Activated CD8-positive, alpha-beta memory T cell treated with anti-CD3 and anti-CD28 coated beads for 24 hours (primary cell): ENCODE measurements around the gene CEP120.
"Not testable (repeated sequence)": the region's sequence is repeated elsewhere in the genome, so short reads cannot be mapped to it uniquely, and the experiment has no call there.

Experiments
- DNase-seq: peaks from one replicate; pipeline ENCODE4 v3.0.0-alpha.2; 2020

The CEP120 gene

DNA sequence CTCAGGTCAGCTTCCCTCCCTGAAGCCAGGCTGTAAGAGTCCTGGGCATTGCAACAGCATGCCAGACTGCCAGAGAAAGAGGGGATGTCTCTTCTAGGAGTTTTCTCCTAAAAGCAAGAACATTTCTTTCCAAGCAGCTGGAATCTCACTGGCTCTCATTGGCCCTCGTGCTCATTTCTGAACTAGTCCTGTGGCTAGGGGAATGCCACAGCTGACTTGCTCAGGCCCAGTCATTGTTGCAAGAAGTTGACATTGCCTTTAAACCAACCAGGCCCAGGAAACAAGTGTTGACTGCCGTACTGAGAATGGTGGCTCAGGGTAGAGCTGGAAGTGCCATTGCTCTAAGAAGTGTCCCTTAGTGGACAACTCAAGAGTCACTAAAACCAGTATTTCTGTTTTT, 15.0 kb upstream of the CEP120 start:
- DNase-seq = no peak

DNA sequence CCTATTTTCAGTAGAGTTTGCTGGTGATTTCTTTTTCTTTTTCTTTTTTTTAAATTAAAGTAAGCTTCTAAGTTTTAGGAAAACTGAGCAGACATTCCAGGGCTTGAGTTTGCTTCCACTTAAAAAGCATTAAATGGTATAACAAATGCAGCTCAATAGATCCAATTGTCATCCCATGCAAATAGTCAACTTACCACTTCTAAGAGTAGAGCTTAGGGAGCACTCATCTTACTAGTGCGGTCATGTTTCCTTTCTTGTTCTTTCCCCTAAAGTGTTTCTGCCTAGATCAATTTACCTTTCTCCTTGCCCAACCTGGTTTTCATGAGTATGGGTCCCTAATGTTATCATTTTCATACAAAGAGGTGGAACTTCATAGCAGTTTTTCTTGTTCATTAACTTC, 13.0 kb upstream of the CEP120 start:
- no peak for DNase-seq

- DNase-seq = no peak
These were observed 11.6 kb upstream of the CEP120 start for GRCh38 chr5:123434796-123435195.

GRCh38 chr5:123433596-123433995, 10.4 kb upstream of the CEP120 start:
- no peak for DNase-seq

- not testable (repeated sequence) for DNase-seq
These were observed 7.2 kb upstream of the CEP120 start for GRCh38 chr5:123430441-123430840.

DNA sequence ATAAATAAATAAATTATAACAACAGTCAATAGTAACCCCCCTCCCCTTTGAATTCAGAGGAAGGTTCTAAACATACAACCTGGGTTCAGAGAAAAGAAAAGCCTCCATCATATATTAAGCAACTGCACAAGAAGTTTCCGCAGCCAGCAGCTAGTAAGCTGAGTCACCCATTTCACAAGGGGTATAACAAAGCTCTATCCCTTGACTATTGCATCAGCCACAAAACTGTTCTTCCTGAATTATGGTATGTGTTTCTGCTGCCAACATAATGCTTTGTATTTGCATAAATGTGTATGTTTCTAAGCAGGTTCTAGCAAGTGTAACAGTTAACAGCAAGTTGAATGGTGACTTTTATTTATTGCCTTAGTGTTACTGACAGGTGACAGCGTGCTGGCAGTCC, 6.8 kb upstream of the CEP120 start:
- DNase-seq = no peak

- DNase-seq = no peak
These were observed 6.2 kb upstream of the CEP120 start for GRCh38 chr5:123429221-123429954.

GRCh38 chr5:123428521-123429220, 5.5 kb upstream of the CEP120 start:
- no peak for DNase-seq

DNA sequence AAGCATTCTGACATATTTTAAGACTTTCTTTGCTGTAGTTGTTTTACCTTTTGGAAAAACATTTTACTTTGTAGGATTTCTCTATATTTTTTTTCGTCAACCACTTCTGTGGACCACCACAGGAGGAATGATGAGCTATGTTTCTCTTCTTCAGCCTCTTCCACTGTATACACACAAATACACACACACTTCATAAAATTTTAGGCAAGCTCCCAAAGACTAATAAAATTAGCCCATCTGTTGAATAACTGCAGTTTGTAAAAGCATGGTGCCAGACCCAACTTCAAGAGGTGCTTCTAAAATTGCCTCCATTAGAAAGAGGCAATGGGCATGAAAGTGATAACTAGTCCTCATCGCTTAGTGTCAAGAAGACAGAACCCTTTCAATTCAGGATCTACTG, 4.1 kb upstream of the CEP120 start:
- DNase-seq = no peak

DNA sequence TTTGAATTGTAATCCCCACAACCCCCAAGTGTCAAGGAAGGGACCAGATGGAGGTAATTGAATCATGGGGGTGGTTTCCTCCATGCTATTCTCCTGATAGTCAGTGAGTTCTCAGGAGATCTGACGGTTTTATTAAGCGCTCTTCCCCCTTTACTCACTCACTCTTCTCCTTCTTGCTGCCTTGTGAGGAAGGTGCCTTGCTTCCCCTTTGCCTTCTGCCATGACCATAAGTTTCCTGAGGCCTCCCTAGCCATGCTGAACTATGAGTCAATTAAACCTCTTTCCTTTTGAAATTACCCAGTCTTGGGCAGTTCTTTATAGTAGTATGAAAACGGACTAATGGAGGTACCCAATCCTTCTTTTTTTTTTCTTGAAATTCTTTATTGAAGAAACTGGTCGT, 2.2 kb upstream of the CEP120 start:
- DNase-seq = no peak

DNA sequence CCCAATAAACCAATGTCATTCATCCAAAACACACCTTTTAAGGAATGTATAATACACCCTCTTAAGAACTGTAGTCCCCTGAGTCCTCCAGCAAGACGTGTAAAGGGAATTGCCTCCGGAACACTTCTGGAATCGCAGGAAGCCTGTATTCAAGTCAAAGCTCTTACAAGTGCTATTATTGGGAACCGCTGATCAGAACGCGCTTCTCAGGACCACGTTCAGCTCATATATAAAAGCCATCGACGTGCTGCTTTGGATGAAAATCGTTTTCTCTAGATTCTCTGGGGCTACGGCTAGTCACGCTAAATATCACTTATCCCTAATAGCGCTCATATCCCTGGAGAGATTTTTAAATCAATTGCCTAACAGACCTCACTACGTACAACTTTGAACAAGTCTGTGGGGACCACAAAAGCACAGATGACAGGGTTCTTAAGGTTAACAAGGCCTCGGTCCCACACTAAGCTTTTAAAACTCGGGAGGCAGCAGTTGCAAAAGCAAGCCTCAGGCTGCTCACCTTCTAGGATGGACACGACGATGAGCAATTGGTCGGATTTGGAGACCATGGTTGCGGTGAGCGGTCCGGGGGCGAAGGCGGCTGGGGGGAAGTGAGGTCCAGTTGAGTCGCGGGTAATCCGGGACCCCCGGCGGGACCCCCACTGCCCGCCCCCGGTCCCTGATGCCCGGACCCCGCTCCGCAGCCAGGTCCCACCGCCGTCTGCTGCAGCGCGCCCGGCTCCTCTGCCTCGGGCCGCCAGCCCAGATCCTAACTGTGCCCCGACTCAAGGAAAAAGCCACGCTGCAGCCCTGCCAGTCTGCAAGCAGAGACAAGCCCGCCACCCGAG, 548 bp downstream of the CEP120 start:
- peak; percentile 60 for DNase-seq

- no peak for DNase-seq
These were observed 1.4 kb downstream of the CEP120 start for GRCh38 chr5:123421773-123422172.

- no peak for DNase-seq
These were observed 8.2 kb downstream of the CEP120 start for GRCh38 chr5:123414974-123415373.

GRCh38 chr5:123412206-123412605, 11.0 kb downstream of the CEP120 start:
- DNase-seq = no peak

DNA sequence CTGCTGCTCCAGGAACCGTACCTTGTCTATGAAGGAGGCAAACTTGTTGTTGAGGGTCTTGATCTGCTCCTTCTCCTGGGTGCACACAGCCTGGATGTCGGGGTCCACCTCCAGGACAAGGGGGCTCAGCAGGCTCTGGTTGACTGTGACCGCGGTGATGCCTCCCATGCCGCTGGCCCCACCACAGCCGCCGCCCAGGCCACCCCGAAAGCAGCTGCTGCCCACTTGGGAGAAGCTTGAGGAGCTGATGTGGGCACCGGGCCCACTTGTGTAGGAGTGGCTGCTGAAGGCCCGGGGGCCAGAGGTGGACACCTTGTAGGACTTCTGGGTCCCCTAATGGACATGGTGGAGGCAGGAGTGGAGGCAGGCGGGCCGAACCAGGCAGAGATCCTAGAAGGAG, 21.2 kb downstream of the CEP120 start:
- DNase-seq = not testable (repeated sequence)

DNA sequence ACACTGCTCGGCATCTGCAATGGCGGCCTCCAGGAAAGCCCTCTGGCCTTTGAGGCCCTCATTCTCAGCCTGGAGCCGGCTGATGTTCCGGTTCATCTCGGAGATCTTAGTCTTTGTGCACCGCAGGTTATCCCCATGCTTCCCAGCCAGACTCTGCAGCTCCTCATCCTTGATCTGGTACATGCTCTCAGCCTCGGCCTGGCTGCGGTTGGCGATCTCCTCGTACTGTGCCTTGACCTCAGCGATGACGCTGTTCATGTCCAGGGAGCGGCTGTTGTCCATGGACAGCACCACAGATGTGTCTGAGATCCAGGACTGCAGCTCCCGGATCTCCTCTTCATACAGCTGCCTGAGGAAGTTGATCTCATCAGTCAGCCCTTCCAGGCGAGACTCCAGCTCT, 21.9 kb downstream of the CEP120 start:
- DNase-seq = no peak

- not testable (repeated sequence) for DNase-seq
These were observed 22.3 kb downstream of the CEP120 start for GRCh38 chr5:123400870-123401291.

GRCh38 chr5:123398058-123398733, 25.0 kb downstream of the CEP120 start:
- no peak for DNase-seq

DNA sequence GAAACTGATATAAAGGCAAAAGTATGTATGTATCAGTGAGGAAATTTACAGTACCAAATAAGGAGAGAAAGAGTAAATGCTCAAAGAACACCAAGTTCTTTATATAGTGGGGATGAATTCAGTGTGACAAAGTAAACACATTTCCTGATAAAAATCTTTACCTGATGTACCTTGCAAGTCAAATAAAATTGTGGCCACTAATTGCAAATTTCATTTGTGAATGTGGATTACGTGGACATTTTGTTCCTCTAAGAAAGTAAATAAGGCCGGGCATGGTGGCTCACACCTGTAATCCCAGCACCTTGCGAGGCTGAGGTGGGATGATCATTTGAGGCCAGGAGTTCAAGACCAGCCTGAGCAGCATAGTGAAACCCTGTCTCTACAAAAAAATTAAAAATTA, 25.7 kb downstream of the CEP120 start:
- no peak for DNase-seq

GRCh38 chr5:123391009-123391408, 32.2 kb downstream of the CEP120 start:
- no peak for DNase-seq

- no peak for DNase-seq
These were observed 33.4 kb downstream of the CEP120 start for GRCh38 chr5:123389794-123390193.

DNA sequence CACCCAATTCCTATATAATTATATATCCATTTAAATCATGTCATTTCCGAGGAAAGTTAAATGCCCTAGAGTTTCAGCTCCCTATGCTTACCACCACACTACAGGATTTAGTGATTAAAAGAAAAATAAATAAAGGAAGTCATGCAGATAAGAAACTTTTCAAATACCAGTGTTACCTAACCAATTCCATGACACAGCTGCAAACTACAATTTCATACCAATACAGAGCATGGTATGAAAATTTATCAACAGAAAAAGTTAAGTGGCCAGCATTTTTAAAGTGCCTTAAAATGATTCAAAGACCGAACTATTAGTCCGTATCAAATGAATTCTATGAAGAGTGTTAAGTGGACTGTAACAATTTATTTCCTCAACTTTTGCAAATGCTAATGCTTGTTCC, 35.9 kb downstream of the CEP120 start:
- no peak for DNase-seq

DNA sequence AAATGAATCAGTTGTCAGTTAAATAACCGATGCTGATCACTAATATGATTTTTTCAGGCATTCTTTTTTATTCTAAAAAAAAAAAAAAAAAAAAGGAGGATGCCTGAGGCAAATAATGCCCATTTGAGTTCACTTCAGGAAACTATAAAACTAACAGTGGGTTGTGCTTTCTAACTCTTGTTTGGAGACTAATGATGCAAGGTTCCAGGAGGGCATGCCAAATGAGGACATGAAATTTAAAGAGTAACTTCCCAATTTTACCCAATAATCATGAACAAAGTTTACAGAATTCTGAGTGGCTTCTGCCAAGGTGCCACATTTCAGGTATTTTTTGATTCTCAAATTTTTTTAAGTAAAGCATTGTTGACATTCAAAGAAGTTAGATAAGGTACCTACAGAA, 41.0 kb downstream of the CEP120 start:
- no peak for DNase-seq
